Measurements from ENCODE around the gene TMEM231. TPM values are rescaled to one million over a fixed set of nuclear protein-coding genes. Genes with fewer than 3 reads are reported as not detected.

Gene TMEM231
- total and polyA plus RNA-seq, 2 of the 8 experiments (the other 6 are each of a cell fraction or from before 2014, with no cell fraction given), result 8.3 to 26.7 TPM

DNA sequence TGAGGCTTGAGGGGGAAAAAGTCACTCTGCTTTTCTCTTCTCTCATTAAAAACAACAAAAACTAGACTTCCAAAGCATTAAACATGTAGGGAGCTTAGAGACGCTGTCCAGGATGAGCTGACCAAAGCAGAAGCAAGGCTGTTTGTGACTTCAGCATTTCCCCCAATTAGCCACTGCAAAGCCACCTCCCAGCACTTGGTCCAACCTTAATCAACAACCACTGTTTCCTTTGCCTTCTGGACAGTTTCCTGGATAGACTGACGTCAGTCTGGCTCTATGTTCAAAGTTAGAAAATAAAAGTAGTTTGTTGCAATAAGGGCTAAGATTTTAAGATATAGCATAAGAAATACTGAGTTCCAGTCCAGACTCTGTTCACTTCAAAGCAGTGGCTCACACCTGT lies 3.1 kb downstream of the TMEM231 start:
- Histone ChIP-seq H3K23ac (ENCODE audit: insufficient read length) (no peak overlapping the region), H3K9ac (replicated peaks in 1 of 4; ENCODE audit: extremely low read depth in 1 of 4, low read depth in 3 of 4, low read length in 3 of 4) (no peak overlapping the region), H2AK5ac (ENCODE audit: low read depth, low read length) (no peak overlapping the region), H4K5ac (ENCODE audit: insufficient read length, low read depth, low read length) (no peak overlapping the region), H3K79me2 (ENCODE audit: control insufficient read depth in 1 of 2, insufficient read depth in 2 of 2, low read length in 2 of 2) (no peaks in the 10 kb centered on the region), H2AFZ (ENCODE audit: low read length) (no peak overlapping the region), H3K23me2 (ENCODE audit: low read depth, low read length) (peaks cover 8% of the 10 kb centered on the region; the same call in 1 of the 2 replicates), H3K36me3 (ENCODE audit: control insufficient read depth in 2 of 4, insufficient read depth in 4 of 4, low read length in 3 of 4) (no peaks in the 10 kb centered on the region), H3K27me3 (replicated peaks in 1 of 4; ENCODE audit: control insufficient read depth in 3 of 4, extremely low read depth in 1 of 4, insufficient read depth in 3 of 4, low read length in 3 of 4) (no peaks in the 10 kb centered on the region; a peak in 1 of 7 replicates), H3K9me3 (ENCODE audit: insufficient read depth in 2 of 2, low read depth in 1 of 2, low read length in 1 of 2) (no peaks in the 10 kb centered on the region), H2BK12ac (ENCODE audit: low read depth, low read length) (no peak overlapping the region), H3K79me1 (ENCODE audit: low read depth, low read length) (no peaks in the 10 kb centered on the region), H3K56ac (replicated peaks; ENCODE audit: insufficient read length, low read depth, low read length) (no peak overlapping the region), H4K91ac (replicated peaks; ENCODE audit: insufficient read length, low read length) (no peak overlapping the region), H3K4ac (replicated peaks; ENCODE audit: insufficient read length, low read depth, low read length) (no peak overlapping the region), H3K4me3 (ENCODE audit: extremely low read depth in 1 of 4, insufficient read depth in 2 of 4, low read depth in 3 of 4, low read length in 4 of 4) (no peak overlapping the region), H3K4me1 (replicated peaks in 1 of 4; ENCODE audit: control insufficient read depth in 3 of 4, insufficient read depth in 4 of 4, low read length in 3 of 4) (peaks cover 0 to 5% (median 0%) of the 10 kb centered on the region in 4 experiments; a peak in 5 of 7 replicates), H3K14ac (ENCODE audit: insufficient read length) (no peak overlapping the region), H2BK120ac (replicated peaks; ENCODE audit: low read depth, low read length) (no peak overlapping the region), H3K4me2 (ENCODE audit: insufficient read depth in 1 of 2, low read depth in 2 of 2, low read length in 2 of 2) (no peak overlapping the region), H2BK5ac (ENCODE audit: low read depth, low read length) (no peak overlapping the region), H4K8ac (ENCODE audit: extremely low read depth, insufficient read depth, low read length) (no peak overlapping the region), H3K27ac (ENCODE audit: low read depth, low read length) (no peak overlapping the region), H2BK20ac (ENCODE audit: low read length) (no peak overlapping the region), H3K18ac (ENCODE audit: extremely low read depth, low read length) (no peak overlapping the region), H2BK15ac (ENCODE audit: low read length) (no peak overlapping the region), H4K20me1 (replicated peaks in 1 of 2; ENCODE audit: control insufficient read depth in 1 of 2, insufficient read depth in 2 of 2, low read length in 2 of 2) (no peaks in the 10 kb centered on the region)
- ChIA-PET POLR2A (ENCODE audit: partially characterized antibody) (interaction anchor here (0.5 to 1.1 kb wide), 4 partner anchors 17 to 230 kb away, joined by 3 to 4 read pairs (median 4); no protein-coding TSS in a partner anchor), CTCF (ENCODE audit: partially characterized antibody) (interaction anchor here (0.7 to 12.7 kb wide), 5 partner anchors 22 to 104 kb away, joined by 3 to 158 read pairs (median 3); no protein-coding TSS in a partner anchor)
- no peak for DNase-seq (ENCODE audit: low read depth in 1 of 2, low spot score in 2 of 2)
- FAIRE-seq, result no peak
- 86% methylated on average over 2 of the region's 2 CpGs; no CpG with 5 or more reads in 1 of the 2 experiments for WGBS, 2 experiments (ENCODE audit: extremely low coverage in 1 of 2, insufficient coverage in 1 of 2, insufficient read length in 1 of 2, insufficient replicate concordance in 2 of 2, low coverage in 1 of 2, low lambda C conversion rate in 2 of 2, missing lambda C conversion rate in 1 of 2)
- TF ChIP-seq, protein P1, sequence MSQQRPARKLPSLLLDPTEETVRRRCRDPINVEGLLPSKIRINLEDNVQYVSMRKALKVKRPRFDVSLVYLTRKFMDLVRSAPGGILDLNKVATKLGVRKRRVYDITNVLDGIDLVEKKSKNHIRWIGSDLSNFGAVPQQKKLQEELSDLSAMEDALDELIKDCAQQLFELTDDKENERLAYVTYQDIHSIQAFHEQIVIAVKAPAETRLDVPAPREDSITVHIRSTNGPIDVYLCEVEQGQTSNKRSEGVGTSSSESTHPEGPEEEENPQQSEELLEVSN (IDR thresholded peaks at IDR 0.05), result no peak
- TF ChIP-seq EZH2 (IDR thresholded peaks at IDR 0.05; ENCODE audit: low read depth, low read length, severe bottlenecking), result no peak
- no peak for TF ChIP-seq ZNF274 (IDR thresholded peaks at IDR 0.05; ENCODE audit: borderline replicate concordance, extremely low read depth, low read length)
- TF ChIP-seq JUN (IDR thresholded peaks at IDR 0.05; ENCODE audit: low read depth, low read length), result no peak
